ENCODE results near the gene HOXA2. TPM values are rescaled to one million over a fixed set of nuclear protein-coding genes. Genes with fewer than 3 reads are reported as not detected.

HOXA2 gene
- total RNA-seq, 2 donors from 2014 or later, result not detected

- 7 to 18% methylated on average over 4 to 47 of the region's 47 CpGs for WGBS, 2 experiments (ENCODE audit: insufficient coverage in 1 of 2, insufficient read length in 1 of 2)
- Histone ChIP-seq H3K4me3 (ENCODE audit: low read length) (no peak overlapping the region), H3K27me3 (ENCODE audit: control insufficient read depth, insufficient read depth, low read length, poor library complexity, severe bottlenecking) (peaks cover 100% of the 10 kb centered on the region), H3K36me3 (ENCODE audit: control insufficient read depth, insufficient read depth, low read length) (no peaks in the 10 kb centered on the region), H3K9ac (ENCODE audit: extremely low read depth, low read length, poor library complexity, severe bottlenecking) (no peak overlapping the region), H3K4me1 (ENCODE audit: control insufficient read depth, insufficient read depth, low read length) (no peaks in the 10 kb centered on the region), H3K27ac (ENCODE audit: low read depth, low read length) (peak overlapping the region; percentile 59), H3K9me3 (ENCODE audit: control insufficient read depth, low read length) (peaks cover 4% of the 10 kb centered on the region)
- TF ChIP-seq CTCF (conservative IDR thresholded peaks at IDR 0.05), result no peak
- Mint-ChIP-seq H3K27me3 (ENCODE audit: insufficient read depth) (peaks cover 100% of the 10 kb centered on the region), H3K36me3 (ENCODE audit: low read depth) (no peaks in the 10 kb centered on the region), H3K4me1 (peaks cover 12% of the 10 kb centered on the region), H3K9me3 (peaks cover 2% of the 10 kb centered on the region), H3K27ac (no peak overlapping the region), H3K4me3 (no peak overlapping the region)
- DNase-seq, result peak; percentile 53
Measured at GRCh38 chr7:27107391-27108381, 5.2 kb upstream of the HOXA2 start.

- Histone ChIP-seq H3K27ac (ENCODE audit: low read depth, low read length) (peak overlapping the region; percentile 77), H3K27me3 (ENCODE audit: control insufficient read depth, insufficient read depth, low read length, poor library complexity, severe bottlenecking) (peaks cover 100% of the 10 kb centered on the region), H3K9ac (ENCODE audit: extremely low read depth, low read length, poor library complexity, severe bottlenecking) (no peak overlapping the region), H3K4me1 (ENCODE audit: control insufficient read depth, insufficient read depth, low read length) (peaks cover 4% of the 10 kb centered on the region), H3K9me3 (ENCODE audit: control insufficient read depth, low read length) (peaks cover 4% of the 10 kb centered on the region), H3K36me3 (ENCODE audit: control insufficient read depth, insufficient read depth, low read length) (no peaks in the 10 kb centered on the region), H3K4me3 (ENCODE audit: low read length) (no peak overlapping the region)
- TF ChIP-seq CTCF (conservative IDR thresholded peaks at IDR 0.05), result no peak
- no peak overlapping the region for H3K4me3 Mint-ChIP-seq
- H3K27me3 Mint-ChIP-seq (ENCODE audit: insufficient read depth), result peaks cover 100% of the 10 kb centered on the region
- H3K27ac Mint-ChIP-seq, result no peak overlapping the region
- DNase-seq, result no peak
- WGBS, 2 experiments (ENCODE audit: insufficient coverage in 1 of 2, insufficient read length in 1 of 2), result 6 to 7% methylated on average over 3 to 14 of the region's 14 CpGs
- H3K36me3 Mint-ChIP-seq (ENCODE audit: low read depth), result no peaks in the 10 kb centered on the region
- peaks cover 2% of the 10 kb centered on the region for H3K9me3 Mint-ChIP-seq
- H3K4me1 Mint-ChIP-seq, result peaks cover 18% of the 10 kb centered on the region
Measured at GRCh38 chr7:27106901-27107240, 4.4 kb upstream of the HOXA2 start.

GRCh38 chr7:27106181-27106900, 3.9 kb upstream of the HOXA2 start:
- no peak overlapping the region for H3K9ac ChIP-seq (ENCODE audit: extremely low read depth, low read length, poor library complexity, severe bottlenecking)
- peaks cover 100% of the 10 kb centered on the region for H3K27me3 ChIP-seq (ENCODE audit: control insufficient read depth, insufficient read depth, low read length, poor library complexity, severe bottlenecking)
- Mint-ChIP-seq H3K9me3 (peaks cover 2% of the 10 kb centered on the region), H3K27me3 (ENCODE audit: insufficient read depth) (peaks cover 100% of the 10 kb centered on the region), H3K4me1 (peaks cover 22% of the 10 kb centered on the region), H3K36me3 (ENCODE audit: low read depth) (no peaks in the 10 kb centered on the region), H3K27ac (no peak overlapping the region), H3K4me3 (no peak overlapping the region)
- no peaks in the 10 kb centered on the region for H3K36me3 ChIP-seq (ENCODE audit: control insufficient read depth, insufficient read depth, low read length)
- 1 to 2% methylated on average over 24 to 43 of the region's 44 CpGs for WGBS, 2 experiments (ENCODE audit: insufficient coverage in 1 of 2, insufficient read length in 1 of 2)
- no peak for TF ChIP-seq CTCF (conservative IDR thresholded peaks at IDR 0.05)
- H3K4me1 ChIP-seq (ENCODE audit: control insufficient read depth, insufficient read depth, low read length), result peaks cover 4% of the 10 kb centered on the region
- peaks cover 4% of the 10 kb centered on the region for H3K9me3 ChIP-seq (ENCODE audit: control insufficient read depth, low read length)
- peak overlapping the region; percentile 34 for H3K4me3 ChIP-seq (ENCODE audit: low read length)
- DNase-seq, result peak; percentile 81
- H3K27ac ChIP-seq (ENCODE audit: low read depth, low read length), result peak overlapping the region; percentile 77
